HG03558 (cell line): ENCODE results near the gene CST3.
"Not testable (repeated sequence)": the region's sequence is repeated elsewhere in the genome, so short reads cannot be mapped to it uniquely, and the experiment has no call there.

ENCODE experiments used
- ATAC-seq: cut with Tn5 transposase; IDR thresholded peaks from one replicate; pipeline ENCODE4 v1.9.1; 2021; ENCODE audit warnings: moderate number of reproducible peaks; ENCODE audit not compliant: unreplicated experiment; ENCODE audit errors: extremely low read depth

CST3 gene

DNA sequence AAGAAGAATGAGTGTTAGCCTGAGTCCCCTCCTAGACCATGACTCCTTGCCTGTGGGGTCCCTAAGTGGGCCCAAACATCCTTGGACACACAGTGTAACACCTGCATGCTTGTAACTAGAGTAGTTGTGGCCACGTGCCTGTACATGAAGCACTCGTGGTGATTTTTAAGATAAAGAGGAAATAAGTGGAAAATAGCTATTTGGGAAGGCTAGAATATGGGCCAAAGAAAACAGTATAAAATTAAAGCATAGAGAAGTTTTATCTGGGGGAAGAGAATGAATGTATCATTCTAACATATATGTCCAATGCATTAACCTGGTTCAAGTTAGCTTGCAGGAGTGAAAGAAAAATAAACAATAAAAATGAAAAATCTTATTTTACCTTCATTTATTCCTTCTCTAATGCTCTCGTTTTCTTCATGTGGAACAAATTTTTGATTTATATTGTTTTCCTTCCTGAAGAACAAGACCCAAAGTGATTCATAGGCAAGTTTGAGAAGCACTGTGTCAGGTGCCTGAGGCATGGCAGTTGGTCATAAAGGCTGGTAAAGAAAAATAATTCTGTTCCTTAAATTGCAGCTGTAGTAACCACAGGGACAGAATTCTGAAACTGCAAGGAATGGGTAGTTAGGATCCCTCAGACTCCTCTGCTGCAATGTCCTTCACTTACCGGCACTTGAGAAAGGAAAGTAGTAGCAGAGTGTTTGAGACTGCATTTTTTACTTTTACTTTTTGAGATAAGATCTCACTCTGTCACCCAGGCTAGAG lies 8.5 kb upstream of the CST3 start:
- ATAC-seq: no peak

GRCh38 chr20:23645575-23645974 lies 7.8 kb upstream of the CST3 start:
- ATAC-seq: no peak

DNA sequence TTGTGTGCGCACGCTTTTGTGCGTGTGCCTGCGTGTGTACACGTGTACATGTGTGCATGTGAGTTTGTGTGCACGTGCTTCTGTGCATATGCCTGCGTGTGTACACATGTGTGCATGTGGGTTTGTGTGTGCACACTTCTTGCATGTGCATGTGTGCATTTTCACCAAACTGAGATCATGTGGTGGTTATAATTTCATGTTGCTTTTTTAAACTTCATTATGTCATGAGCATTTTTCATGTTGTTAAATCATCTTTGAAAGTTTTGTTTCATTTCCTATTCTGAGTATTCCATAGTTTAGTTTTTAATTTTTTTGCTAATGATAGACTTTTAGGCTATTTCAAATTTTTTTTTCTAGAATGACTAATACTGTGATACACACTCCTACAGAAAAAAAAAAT lies 6.4 kb upstream of the CST3 start:
- no peak for ATAC-seq

GRCh38 chr20:23643659-23644058 lies 5.9 kb upstream of the CST3 start:
- no peak for ATAC-seq

GRCh38 chr20:23641936-23642751 lies 4.4 kb upstream of the CST3 start:
- no peak for ATAC-seq

DNA sequence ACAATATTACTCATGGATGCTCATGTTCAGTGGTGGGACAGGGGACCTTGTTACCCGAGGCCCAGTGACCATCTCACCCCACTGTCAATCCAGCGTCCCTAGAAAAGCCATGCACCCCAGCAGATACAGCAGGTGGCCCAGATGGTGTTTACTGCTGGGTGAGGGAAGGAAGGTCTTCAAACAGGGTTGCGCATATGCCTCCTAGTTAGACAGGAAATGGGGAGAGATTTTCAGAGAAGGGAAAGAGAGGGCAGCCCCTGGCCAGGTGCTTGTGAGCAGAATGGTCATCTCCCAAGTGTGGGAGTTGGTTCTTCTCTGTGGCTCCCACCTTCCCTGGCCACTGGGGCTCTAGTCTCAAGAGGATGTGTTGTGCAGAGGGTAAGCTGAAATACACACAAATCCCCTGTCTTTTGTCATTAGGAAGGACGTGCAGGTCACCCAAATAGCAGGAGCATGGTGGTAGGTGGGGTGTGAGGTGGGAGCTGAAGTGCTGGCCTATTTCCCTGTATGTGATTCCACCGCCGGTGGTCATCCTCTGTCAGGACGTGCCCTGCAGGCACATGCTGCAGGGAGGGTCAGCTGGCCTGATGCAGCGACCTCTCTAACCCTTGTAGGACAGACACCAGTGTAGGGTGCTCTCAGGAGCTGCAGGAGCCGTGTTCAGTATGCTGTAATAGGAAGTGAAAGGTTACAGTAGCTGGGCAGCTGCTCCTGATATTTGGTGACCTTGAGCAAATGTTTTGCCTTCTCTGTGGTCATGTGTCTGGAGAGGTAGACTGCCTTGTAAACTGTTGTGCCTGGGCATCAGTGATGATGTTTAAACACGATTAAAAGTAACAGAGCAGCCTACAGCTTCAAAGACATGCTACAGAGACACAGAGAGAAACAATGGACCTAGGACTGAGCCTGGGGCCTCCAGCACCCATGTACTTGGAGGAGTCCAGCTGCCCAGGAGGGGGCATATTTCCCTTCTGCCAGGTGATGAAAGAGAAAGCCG lies 3.2 kb upstream of the CST3 start:
- ATAC-seq: no peak

GRCh38 chr20:23640018-23640601 lies 2.4 kb upstream of the CST3 start:
- ATAC-seq: no peak

DNA sequence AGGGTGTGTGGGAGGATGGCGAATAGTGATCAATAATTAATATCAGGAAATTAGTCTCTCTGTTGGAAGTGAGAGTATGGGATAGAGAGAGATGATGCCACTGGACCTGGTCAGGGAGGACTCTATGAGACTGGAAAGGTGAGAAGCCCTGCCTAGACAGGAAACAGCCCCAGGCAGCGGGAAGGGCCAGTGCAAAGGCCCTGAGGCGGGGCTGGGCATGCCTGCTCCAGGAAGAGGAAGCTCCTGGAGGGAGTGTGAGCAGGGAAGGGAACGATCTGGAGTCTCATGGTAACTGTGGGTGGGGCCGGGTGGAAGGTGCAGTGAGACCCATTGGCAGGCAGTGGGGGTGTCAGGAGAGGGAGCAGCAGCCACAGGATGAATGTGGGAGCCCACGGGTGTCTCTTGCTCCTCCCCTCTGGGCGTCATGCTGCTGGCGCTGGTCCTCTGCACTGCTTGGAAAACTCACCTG lies 1.8 kb upstream of the CST3 start:
- no peak for ATAC-seq

DNA sequence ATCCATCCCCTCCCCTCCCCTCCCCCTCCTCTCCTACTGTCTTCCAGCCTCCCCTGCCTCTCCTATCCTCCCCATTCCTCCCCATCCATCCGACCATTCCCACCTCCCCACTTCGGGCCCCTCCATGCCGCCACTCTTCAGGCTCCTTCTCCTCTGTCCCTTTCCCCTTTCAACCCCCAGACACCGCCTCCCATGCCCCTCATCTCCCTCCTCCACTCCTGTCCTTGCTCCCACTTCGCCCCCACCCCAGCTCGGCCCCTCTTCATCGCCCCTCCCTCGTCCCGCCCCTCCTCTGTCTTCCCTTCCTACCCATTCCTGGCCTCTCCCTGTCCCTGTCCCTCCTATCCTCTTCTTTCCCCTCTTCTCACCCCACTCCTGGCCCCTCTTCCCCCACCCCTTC lies 554 bp upstream of the CST3 start:
- ATAC-seq: no peak

DNA sequence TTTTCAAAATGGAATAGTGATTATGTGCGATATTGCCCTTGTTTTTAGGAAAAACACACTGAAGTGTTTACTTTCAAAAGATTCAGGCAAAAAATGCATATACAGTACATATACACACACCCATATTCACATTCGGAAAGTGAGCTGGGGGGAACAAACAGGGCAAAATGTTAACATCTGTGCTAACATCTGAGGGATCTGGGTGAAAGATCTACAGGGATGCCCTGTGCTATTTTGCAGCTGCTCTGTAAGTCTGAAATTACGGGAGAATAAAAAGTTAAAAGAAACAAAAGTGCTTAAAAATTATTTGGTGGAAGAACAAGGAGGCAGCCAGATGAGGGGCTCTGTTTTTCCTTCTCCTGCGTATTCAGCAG lies 860 bp downstream of the CST3 start:
- ATAC-seq: no peak

- no peak for ATAC-seq
Observed at GRCh38 chr20:23636182-23636907, 1.4 kb downstream of the CST3 start.

DNA sequence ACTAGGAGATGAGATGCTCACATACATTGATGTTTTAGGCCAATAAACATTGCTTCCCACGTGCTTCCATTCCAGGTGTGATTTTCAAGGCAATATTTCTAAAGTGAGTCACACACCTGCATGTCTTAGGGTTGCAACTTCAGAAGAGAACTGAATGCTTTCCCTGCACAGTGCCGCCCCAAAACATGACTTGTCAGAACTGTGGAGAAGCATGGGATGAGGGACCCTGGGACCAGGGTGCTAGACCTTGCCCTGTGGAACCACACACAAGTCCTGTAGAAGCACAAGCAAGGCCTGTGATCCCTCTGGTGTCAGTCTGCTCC lies 2.0 kb downstream of the CST3 start:
- not testable (repeated sequence) for ATAC-seq

DNA sequence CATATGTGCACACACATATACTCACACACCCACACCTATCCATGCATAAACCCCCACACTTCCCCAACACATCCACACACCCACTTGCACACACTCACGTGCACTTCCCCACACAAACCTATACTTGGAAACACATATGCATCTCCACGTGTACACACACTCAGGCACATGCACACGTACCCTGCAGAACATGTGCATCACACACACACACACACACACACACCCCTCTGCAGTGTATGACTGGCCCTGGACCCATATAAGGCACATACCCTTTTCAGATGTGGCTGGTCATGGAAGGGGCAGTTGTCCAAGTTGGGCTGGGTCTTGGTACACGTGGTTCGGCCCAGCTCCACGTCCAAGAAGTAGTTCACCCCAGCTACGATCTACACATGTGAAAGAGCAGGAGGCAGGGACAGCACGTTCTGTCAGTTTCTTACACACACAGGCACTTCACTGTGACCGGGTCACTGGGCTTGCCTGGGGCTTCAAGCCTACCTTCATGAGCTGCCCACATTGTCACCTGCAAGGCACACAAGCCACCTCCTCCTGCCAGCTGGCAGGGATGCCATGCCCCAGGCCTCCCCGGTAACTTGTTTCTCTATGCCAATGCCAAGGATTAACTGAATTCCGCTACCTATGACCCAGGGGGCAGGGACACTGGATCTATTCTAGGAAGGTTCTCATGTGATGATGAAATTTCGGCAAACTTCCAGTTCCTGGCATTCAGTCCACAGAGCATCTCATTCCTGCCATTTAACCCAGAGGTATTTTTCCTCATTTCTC lies 2.6 kb downstream of the CST3 start:
- no peak for ATAC-seq

DNA sequence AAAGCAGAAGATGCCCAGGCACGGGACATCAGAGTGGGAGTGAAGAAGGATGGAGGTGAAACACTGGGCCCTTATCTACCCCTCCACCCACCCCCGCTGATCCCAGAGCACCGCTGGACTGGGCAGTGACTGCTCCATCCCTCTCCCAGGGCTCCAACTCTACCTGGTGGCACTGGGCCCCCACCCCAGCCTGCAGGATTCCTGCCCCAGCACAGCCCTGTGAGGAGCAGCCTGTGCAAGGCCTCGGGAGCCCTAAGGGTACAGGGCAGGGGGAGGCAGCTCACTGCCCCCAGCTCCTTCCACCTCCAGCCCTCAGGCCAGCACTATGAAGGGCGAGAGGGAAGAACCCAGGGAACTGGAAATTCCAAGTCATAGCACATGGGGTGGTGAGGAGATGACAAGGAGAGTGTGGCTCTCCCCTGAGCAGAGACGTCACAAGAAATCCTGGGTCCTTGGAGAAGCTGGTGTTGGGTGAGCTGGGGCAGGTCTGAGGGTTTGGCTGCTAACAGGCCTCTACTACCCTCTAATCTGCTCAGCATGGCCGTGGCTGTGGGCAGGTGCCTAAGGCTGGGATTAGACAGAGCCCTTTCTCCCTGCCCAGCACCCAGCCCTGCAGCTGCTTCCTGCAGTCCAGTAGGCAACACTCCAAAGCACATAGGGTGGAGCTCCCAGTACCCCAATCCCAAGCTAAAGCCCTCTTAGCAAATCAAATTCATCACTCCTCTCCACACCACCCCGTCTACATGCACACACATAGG lies 3.5 kb downstream of the CST3 start:
- no peak for ATAC-seq

DNA sequence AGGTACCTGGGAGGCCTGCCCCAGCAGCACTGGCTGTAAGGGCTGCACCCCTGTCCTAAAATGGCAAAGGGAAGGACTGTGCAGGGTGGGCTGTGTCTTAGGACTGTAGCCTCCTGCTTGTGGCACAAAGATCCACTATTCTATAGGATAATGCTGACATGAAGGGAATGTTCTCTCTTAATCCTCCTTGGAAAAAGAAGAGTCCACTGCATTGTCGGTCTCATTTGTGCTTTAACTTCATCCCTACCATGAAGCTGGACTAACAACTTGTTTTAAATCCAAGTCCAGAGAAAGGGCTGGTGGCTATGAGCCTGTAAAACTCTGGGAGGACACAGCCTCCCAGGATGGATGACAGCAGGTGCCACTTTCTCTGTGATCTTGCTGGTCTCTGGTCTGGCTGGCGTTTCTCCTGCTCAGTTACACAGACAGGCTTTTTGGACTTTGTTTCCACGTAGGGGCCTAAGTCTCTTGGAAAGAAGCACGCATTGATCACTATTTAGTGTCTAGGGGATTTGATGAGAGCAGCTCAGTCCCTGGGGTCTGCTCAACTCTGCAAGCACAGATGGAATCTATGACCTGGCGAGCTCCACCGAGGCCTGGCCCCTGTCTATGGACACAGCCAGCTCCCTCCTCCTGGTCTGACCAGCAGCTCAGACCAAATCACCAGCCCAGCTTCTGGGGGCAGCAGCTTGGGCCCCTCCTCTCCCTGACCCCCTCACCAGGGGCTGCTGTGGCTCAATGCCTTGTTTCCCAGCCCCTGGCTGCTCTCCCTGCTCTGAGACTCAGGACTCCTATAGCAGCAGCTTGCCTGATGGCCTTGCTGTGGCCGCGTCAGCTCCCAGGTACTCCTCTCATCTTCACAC lies 4.8 kb downstream of the CST3 start:
- ATAC-seq: no peak

GRCh38 chr20:23631981-23632710 lies 5.6 kb downstream of the CST3 start:
- ATAC-seq: no peak
